Panc1 (cell line): Measurements from ENCODE around the gene AKT1. TPM values are rescaled to one million over a fixed set of nuclear protein-coding genes. Genes with fewer than 3 reads are reported as not detected.
"Not testable (repeated sequence)": the region's sequence is repeated elsewhere in the genome, so short reads cannot be mapped to it uniquely, and the experiment has no call there.

ENCODE experiments used
- ATAC-seq: fragments of 200-7000 bp; cut with Tn5 transposase; 2 replicates; pipeline ENCODE4 v1.9.1; 2020; ENCODE audit warnings: mild to moderate bottlenecking, moderate library complexity
- BruUV-seq: library from RNA; stranded (reverse); fragments of 400-500 nt; replicated peaks from 2 replicates; lab custom pipeline; 2021; lab: Mats Ljungman, UMichigan
- CTCF ChIA-PET: fragments of 300-600 bp; sonication (Branson Sonifier 250); formaldehyde crosslinking; loops from one replicate; lab custom pipeline; 2022; ENCODE audit warnings: antibody characterized with exemption; lab: Charles Lee
- POLR2A ChIA-PET: fragments of 300-600 bp; sonication (Branson Sonifier 250); formaldehyde crosslinking; loops from one replicate; lab custom pipeline; 2022; ENCODE audit warnings: antibody characterized with exemption; lab: Charles Lee
- DNase-seq: peaks from one replicate; pipeline ENCODE4 v3.0.0-alpha.2; 2010; ENCODE audit warnings: low read depth, low spot score
- H3K27ac ChIP-seq: 2 replicates; pipeline ENCODE4 v1.5.1; 2011; ENCODE audit warnings: mild to moderate bottlenecking, low read length, inconsistent platforms
- H3K27me3 ChIP-seq: fragments of 200-500 bp; sonication (Bioruptor generic); 2 replicates; pipeline ENCODE4 v1.6.0; 2014; ENCODE audit warnings: low read length, inconsistent platforms; ENCODE audit not compliant: control insufficient read depth, insufficient read depth
- H3K36me3 ChIP-seq: fragments of 200-500 bp; sonication (Bioruptor generic); 2 replicates; pipeline ENCODE4 v1.5.1; 2014; ENCODE audit warnings: inconsistent platforms, mild to moderate bottlenecking, low read length, moderate library complexity; ENCODE audit not compliant: control insufficient read depth, insufficient read depth
- H3K4me1 ChIP-seq: 2 replicates; pipeline ENCODE4 v1.5.1; 2011; ENCODE audit warnings: inconsistent platforms, mild to moderate bottlenecking, low read length, moderate library complexity; ENCODE audit not compliant: control insufficient read depth, insufficient read depth
- H3K4me3 ChIP-seq, 2 experiments: 2 replicates each; pipeline ENCODE4 v1.5.1; 2011 to 2012; ENCODE audit warnings: low read depth in 2 of 2, low read length in 2 of 2, mild to moderate bottlenecking in 2 of 2, inconsistent platforms in 1 of 2, moderate library complexity in 1 of 2
- H3K9me3 ChIP-seq: fragments of 200-500 bp; sonication (Bioruptor generic); 2 replicates; pipeline ENCODE4 v1.5.1; 2014; ENCODE audit warnings: low read depth, mild to moderate bottlenecking, inconsistent platforms, low read length, moderate library complexity; ENCODE audit not compliant: control insufficient read depth, insufficient read depth
- CTCF ChIP-seq: fragments of 450-650 bp; IDR thresholded peaks from 2 replicates; pipeline ENCODE4 v1.5.1; 2017; ENCODE audit warnings: mild to moderate bottlenecking
- POLR2AphosphoS5 ChIP-seq: IDR thresholded peaks from 2 replicates; pipeline ENCODE4 v1.6.1; 2012; ENCODE audit warnings: mild to moderate bottlenecking, low read depth, low read length, moderate library complexity
- REST ChIP-seq, 2 experiments: IDR thresholded peaks; 2 replicates each; pipeline ENCODE4 v1.6.1; 2011 to 2012; ENCODE audit warnings: low read depth in 2 of 2, control low read depth in 1 of 2, low read length in 1 of 2, mild to moderate bottlenecking in 1 of 2, moderate library complexity in 1 of 2; ENCODE audit not compliant: insufficient read depth in 1 of 2
- SIN3A ChIP-seq: IDR thresholded peaks from 2 replicates; pipeline ENCODE4 v1.6.1; 2012; ENCODE audit warnings: low read depth, mild to moderate bottlenecking, low read length, moderate library complexity, borderline replicate concordance; ENCODE audit not compliant: insufficient read depth
- TCF7L2 ChIP-seq: IDR thresholded peaks from 2 replicates; pipeline ENCODE4 v1.6.1; 2011; ENCODE audit warnings: mild to moderate bottlenecking, low read depth, low read length, inconsistent platforms
- in situ Hi-C: cut with HindIII; loops from 2 replicates; pipeline ENCODE4 v1.10.0; 2016; ENCODE audit warnings: low sequenced_read_pairs, low pct_unique_long_range_greater_than_20kb
- intact Hi-C: fragments of 100-400 bp; cut with micrococcal nuclease; formaldehyde crosslinking; loops from one replicate; pipeline ENCODE4 v1.10.0; 2022; ENCODE audit not compliant: unreplicated experiment
- total RNA-seq: library from RNA; stranded (reverse); gene quantifications from one replicate; pipeline ENCODE4 v1.2.1, GENCODE V29; 2021; ENCODE audit not compliant: unreplicated experiment

The AKT1 gene
- total RNA-seq, 1 experiment from 2014 or later, result 175 TPM

- Histone ChIP-seq H3K4me3 (peak overlapping the region; percentile 76 to 88), H3K9me3 (no peaks in the 10 kb centered on the region), H3K27ac (peak overlapping the region; percentile 83), H3K4me1 (peaks cover 17% of the 10 kb centered on the region), H3K36me3 (peaks cover 3% of the 10 kb centered on the region; the same call in 1 of the 2 replicates), H3K27me3 (no peaks in the 10 kb centered on the region)
- BruUV-seq, result no TSS peak
- TF ChIP-seq SIN3A (0 out of 2 replicates have a peak, but pooled peaks have one; percentile 59), TCF7L2 (no peak), REST (IDR thresholded peaks at IDR 0.05; ENCODE audit: insufficient read depth in 1 of 2, low read depth in 2 of 2, low read length in 1 of 2) (no peak), POLR2AphosphoS5 (0 out of 2 replicates have a peak, but pooled peaks have one; percentile 45), CTCF (no peak)
- intact Hi-C loops (no loop called here), in situ Hi-C loops (no loop called here)
- no peak for DNase-seq
- ChIA-PET CTCF (interaction anchor here (0.5 to 1.4 kb wide), 4 partner anchors 16 to 74 kb away, joined by 3 to 5 read pairs (median 4); no protein-coding TSS in a partner anchor), POLR2A (interaction anchor here (0.6 to 0.8 kb wide), 3 partner anchors 49 to 921 kb away, joined by 3 to 7 read pairs (median 3); partner anchors contain the start of gene ZBTB42)
- ATAC-seq, result peak; percentile 93
Measured at GRCh38 chr14:104752423-104752734, 43.2 kb downstream of the AKT1 start.

GRCh38 chr14:104751539-104752422 is 43.8 kb downstream of the AKT1 start:
- Histone ChIP-seq H3K27ac (peak overlapping the region; percentile 83), H3K27me3 (no peaks in the 10 kb centered on the region), H3K4me1 (peaks cover 17% of the 10 kb centered on the region), H3K36me3 (peaks cover 3% of the 10 kb centered on the region; the same call in 1 of the 2 replicates), H3K4me3 (peak overlapping the region; percentile 76 to 88), H3K9me3 (no peaks in the 10 kb centered on the region)
- intact Hi-C loops (no loop called here), in situ Hi-C loops (no loop called here)
- TF ChIP-seq TCF7L2 (no peak), REST (IDR thresholded peaks at IDR 0.05; ENCODE audit: insufficient read depth in 1 of 2, low read depth in 2 of 2, low read length in 1 of 2) (no peak), POLR2AphosphoS5 (no peak), CTCF (no peak), SIN3A (no peak)
- peak; percentile 4; the same call in 1 of the 2 replicates for ATAC-seq
- ChIA-PET CTCF (interaction anchor here (0.9 to 1.4 kb wide), 3 partner anchors 17 to 74 kb away, joined by 3 to 5 read pairs (median 4); no protein-coding TSS in a partner anchor), POLR2A (interaction anchor here (0.6 to 0.8 kb wide), 3 partner anchors 49 to 921 kb away, joined by 3 to 7 read pairs (median 3); partner anchors contain the start of gene ZBTB42)
- BruUV-seq, result no TSS peak
- no peak for DNase-seq

- H3K9me3 ChIP-seq, intact Hi-C loops, H3K4me3 ChIP-seq, H3K27ac ChIP-seq, in situ Hi-C loops, H3K27me3 ChIP-seq, DNase-seq, CTCF ChIA-PET, BruUV-seq, ATAC-seq, H3K36me3 ChIP-seq: not testable (repeated sequence)
- H3K4me1 ChIP-seq, result peaks cover 17% of the 10 kb centered on the region
- POLR2A ChIA-PET, result interaction anchor here (0.7 kb wide), 1 partner anchor 1072 kb away, joined by 3 read pairs; no protein-coding TSS in a partner anchor
Measured at GRCh38 chr14:104750753-104751057, 44.8 kb downstream of the AKT1 start.
